Adrenal gland (tissue), 5 donors: ENCODE results near the gene WWOX.

Experiments
- CTCF ChIP-seq, 6 experiments: fragments of 450-650 bp in 4 of 6; fragments of 200-600 bp in 2 of 6; sonication (generic) in 1 of 6; IDR thresholded peaks; 1 replicate in 5 of 6; 2 replicates in 1 of 6; pipeline versions ENCODE4 v1.5.1 to v1.8.0; 2016 to 2021; ENCODE audit warnings: antibody characterized with exemption in 6 of 6, mild to moderate bottlenecking in 2 of 6, moderate library complexity in 1 of 6
- POLR2A ChIP-seq, 2 donors: fragments of 450-650 bp; IDR thresholded peaks; one replicate each; pipeline ENCODE4 v1.6.1; 2017; ENCODE audit warnings: antibody characterized with exemption in 2 of 2, mild to moderate bottlenecking in 2 of 2, moderate library complexity in 1 of 2
- donor health status: DM: no; HTN: no; CAD: no.

GRCh38 chr16:78484509-78485058 is 385.1 kb downstream of the WWOX start:
- TF ChIP-seq CTCF (IDR thresholded peaks at IDR 0.05) (no peak), POLR2A (IDR thresholded peaks at IDR 0.05) (no peak)
